Measurements from ENCODE around the gene SLC16A2. TPM values are rescaled to one million over a fixed set of nuclear protein-coding genes. Genes with fewer than 3 reads are reported as not detected.

Gene SLC16A2
- total and polyA plus RNA-seq, 8 donors: 16.4 to 29.6 (median 23.8) TPM

DNA sequence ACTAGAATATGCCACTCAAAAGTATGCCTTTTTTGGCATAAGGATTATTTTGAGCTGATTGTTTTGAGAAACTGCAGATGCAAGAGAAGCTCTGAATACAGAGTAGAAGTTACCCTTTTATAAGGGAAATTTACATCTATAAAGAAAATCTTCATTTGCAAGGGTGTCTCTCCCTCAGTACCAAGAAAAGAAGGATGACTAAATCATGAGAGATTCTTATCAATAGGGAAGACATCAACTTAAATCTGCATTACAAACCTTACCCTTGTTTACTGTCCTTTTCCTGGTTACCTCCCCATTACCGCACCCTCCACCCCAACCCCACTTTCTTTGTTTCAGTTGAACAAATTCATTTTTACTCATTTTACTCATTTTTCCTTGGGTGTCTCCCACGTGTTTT, 130.6 kb downstream of the SLC16A2 start:
- no peak overlapping the region for H3K27ac ChIP-seq
- TF ChIP-seq, protein P1, sequence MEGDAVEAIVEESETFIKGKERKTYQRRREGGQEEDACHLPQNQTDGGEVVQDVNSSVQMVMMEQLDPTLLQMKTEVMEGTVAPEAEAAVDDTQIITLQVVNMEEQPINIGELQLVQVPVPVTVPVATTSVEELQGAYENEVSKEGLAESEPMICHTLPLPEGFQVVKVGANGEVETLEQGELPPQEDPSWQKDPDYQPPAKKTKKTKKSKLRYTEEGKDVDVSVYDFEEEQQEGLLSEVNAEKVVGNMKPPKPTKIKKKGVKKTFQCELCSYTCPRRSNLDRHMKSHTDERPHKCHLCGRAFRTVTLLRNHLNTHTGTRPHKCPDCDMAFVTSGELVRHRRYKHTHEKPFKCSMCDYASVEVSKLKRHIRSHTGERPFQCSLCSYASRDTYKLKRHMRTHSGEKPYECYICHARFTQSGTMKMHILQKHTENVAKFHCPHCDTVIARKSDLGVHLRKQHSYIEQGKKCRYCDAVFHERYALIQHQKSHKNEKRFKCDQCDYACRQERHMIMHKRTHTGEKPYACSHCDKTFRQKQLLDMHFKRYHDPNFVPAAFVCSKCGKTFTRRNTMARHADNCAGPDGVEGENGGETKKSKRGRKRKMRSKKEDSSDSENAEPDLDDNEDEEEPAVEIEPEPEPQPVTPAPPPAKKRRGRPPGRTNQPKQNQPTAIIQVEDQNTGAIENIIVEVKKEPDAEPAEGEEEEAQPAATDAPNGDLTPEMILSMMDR (IDR thresholded peaks at IDR 0.05): no peak
- no peak overlapping the region for H3K4me3 ChIP-seq
- no peak for DNase-seq
- ATAC-seq: no peak
- no peaks in the 10 kb centered on the region for H3K4me1 ChIP-seq
- no peaks in the 10 kb centered on the region for H3K27me3 ChIP-seq
- intact Hi-C loops (cut with DNase I): loop anchor here in 1 of 2 donors (10.0 kb wide), 1 partner anchor 697 kb away; the partner anchor contains the start of gene XIST
- H3K36me3 ChIP-seq: no peaks in the 10 kb centered on the region
- H3K9me3 ChIP-seq: no peaks in the 10 kb centered on the region

DNA sequence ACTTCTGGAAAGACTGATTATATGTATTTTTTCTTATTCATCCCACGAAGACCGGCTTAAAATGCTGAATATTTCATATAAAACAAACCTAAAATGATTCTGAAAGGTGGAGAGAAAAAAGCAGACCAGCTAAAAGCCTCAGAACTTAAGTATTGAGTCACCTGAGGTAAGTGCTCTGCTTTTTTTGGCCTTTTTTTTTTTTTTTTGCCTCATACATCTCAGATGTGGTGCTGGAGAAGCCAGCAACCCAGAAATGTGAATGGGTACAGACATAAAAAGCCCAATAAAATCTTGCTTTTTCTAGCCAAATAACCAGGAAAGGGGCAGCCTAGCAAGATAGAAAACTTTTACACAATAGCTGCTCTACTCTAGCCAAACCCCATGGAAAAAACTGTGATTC, 136.1 kb downstream of the SLC16A2 start:
- TF ChIP-seq, protein P1 (IDR thresholded peaks at IDR 0.05): no peak
- no peaks in the 10 kb centered on the region for H3K4me1 ChIP-seq
- intact Hi-C loops (cut with DNase I): loop anchor here in 1 of 2 donors (10.0 kb wide), 1 partner anchor 703 kb away; the partner anchor contains the start of gene XIST
- H3K9me3 ChIP-seq: no peaks in the 10 kb centered on the region
- H3K27me3 ChIP-seq: no peaks in the 10 kb centered on the region
- H3K4me3 ChIP-seq: no peak overlapping the region
- ATAC-seq (no peak), DNase-seq (no peak)
- no peak overlapping the region for H3K27ac ChIP-seq
- no peaks in the 10 kb centered on the region for H3K36me3 ChIP-seq

DNA sequence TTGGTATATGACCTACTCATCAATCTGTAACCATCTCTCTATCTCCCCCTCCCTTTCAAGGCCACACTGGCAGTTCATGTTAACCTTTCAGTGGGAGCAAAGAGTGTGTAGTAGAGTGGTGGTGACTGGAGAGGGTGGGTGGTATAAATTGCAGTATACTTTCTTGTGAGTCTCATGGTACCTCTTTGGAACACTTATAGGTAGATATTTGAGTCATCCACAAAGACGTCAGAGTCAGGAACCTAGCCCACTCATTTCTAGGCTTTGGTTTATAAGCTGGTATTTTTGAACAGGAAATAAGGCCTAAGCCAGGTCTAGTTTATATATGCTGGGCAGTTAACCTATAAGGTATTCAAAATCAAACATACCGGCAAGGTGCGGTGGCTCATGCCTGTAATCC, 156.8 kb downstream of the SLC16A2 start:
- DNase-seq: no peak
- TF ChIP-seq, protein P1 (IDR thresholded peaks at IDR 0.05): no peak
- H3K4me1 ChIP-seq: no peaks in the 10 kb centered on the region
- H3K27me3 ChIP-seq: no peaks in the 10 kb centered on the region
- no peaks in the 10 kb centered on the region for H3K36me3 ChIP-seq
- no peak overlapping the region for H3K4me3 ChIP-seq
- H3K27ac ChIP-seq: no peak overlapping the region
- H3K9me3 ChIP-seq: no peaks in the 10 kb centered on the region
- intact Hi-C loops (cut with DNase I): no loop called here
- no peak for ATAC-seq

DNA sequence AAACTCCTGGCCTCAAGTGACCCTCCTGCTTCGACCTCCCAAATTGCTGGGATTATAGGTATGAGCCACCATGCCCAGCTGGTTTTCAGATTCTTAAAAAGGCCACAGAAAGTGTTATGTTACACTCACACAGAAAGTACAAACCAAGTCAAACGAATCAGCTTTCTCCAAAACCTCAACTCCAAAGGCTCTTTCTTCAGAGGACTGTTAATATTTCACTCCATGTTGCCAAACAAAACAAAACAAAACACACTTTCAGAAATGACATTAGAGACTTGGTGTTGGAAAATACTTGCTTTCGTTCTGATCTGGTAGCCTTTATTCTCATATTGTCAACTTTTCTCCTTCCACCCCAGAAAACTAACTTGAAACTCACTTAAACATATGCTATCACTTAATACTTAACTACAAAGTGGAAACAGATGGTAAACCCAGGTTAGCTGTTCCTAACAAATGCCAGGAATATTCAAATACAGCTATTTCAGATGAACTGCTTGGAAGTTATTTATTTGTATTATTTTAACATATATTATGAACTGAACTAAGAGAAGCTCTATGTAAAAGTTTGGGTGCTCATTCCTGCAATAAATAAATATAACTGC, 158.4 kb downstream of the SLC16A2 start:
- Histone ChIP-seq H3K27me3 (no peaks in the 10 kb centered on the region), H3K4me1 (no peaks in the 10 kb centered on the region), H3K36me3 (no peaks in the 10 kb centered on the region), H3K27ac (no peak overlapping the region), H3K4me3 (no peak overlapping the region), H3K9me3 (no peaks in the 10 kb centered on the region)
- intact Hi-C loops (cut with DNase I): no loop called here
- no peak for DNase-seq
- no peak for ATAC-seq
- TF ChIP-seq, protein P1 (IDR thresholded peaks at IDR 0.05): no peak

Other genes starting within 250 kb of the SLC16A2 start
- not detected for gene ZCCHC13, start 117.3 kb upstream of the SLC16A2 start, total RNA-seq
- not detected for gene ZCCHC13, start 117.3 kb upstream of the SLC16A2 start, polyA plus RNA-seq (ENCODE audit: insufficient read length in 6 of 6)
- gene RLIM, start 193.1 kb downstream of the SLC16A2 start, total RNA-seq: 10 to 100 TPM; 31.6 to 40.6 TPM
- gene RLIM, start 193.1 kb downstream of the SLC16A2 start, polyA plus RNA-seq (ENCODE audit: insufficient read length in 6 of 6): 10 to 100 TPM; 25.3 to 30.7 (median 27.4) TPM